A375 (cell line): ENCODE data around the gene DMTF1. TPM values are rescaled to one million over a fixed set of nuclear protein-coding genes. Genes with fewer than 3 reads are reported as not detected.

Source experiments
- small RNA-seq: library from RNA; depleted of rRNA; stranded (forward); fragments of <200 nt; gene quantifications from one replicate; pipeline ENCODE3, GENCODE V24; 2014
- total RNA-seq: library from RNA; depleted of rRNA; stranded (reverse); fragments of >200 nt; shearing (Covaris generic); gene quantifications from 2 replicates; pipeline ENCODE4 v1.2.3, GENCODE V29; 2014; rRNA removed

DMTF1 gene, protein sequence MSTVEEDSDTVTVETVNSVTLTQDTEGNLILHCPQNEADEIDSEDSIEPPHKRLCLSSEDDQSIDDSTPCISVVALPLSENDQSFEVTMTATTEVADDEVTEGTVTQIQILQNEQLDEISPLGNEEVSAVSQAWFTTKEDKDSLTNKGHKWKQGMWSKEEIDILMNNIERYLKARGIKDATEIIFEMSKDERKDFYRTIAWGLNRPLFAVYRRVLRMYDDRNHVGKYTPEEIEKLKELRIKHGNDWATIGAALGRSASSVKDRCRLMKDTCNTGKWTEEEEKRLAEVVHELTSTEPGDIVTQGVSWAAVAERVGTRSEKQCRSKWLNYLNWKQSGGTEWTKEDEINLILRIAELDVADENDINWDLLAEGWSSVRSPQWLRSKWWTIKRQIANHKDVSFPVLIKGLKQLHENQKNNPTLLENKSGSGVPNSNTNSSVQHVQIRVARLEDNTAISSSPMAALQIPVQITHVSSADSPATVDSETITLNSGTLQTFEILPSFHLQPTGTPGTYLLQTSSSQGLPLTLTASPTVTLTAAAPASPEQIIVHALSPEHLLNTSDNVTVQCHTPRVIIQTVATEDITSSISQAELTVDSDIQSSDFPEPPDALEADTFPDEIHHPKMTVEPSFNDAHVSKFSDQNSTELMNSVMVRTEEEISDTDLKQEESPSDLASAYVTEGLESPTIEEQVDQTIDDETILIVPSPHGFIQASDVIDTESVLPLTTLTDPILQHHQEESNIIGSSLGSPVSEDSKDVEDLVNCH
- 54.1 and 64.4 TPM in 2 replicates for total RNA-seq

DNA sequence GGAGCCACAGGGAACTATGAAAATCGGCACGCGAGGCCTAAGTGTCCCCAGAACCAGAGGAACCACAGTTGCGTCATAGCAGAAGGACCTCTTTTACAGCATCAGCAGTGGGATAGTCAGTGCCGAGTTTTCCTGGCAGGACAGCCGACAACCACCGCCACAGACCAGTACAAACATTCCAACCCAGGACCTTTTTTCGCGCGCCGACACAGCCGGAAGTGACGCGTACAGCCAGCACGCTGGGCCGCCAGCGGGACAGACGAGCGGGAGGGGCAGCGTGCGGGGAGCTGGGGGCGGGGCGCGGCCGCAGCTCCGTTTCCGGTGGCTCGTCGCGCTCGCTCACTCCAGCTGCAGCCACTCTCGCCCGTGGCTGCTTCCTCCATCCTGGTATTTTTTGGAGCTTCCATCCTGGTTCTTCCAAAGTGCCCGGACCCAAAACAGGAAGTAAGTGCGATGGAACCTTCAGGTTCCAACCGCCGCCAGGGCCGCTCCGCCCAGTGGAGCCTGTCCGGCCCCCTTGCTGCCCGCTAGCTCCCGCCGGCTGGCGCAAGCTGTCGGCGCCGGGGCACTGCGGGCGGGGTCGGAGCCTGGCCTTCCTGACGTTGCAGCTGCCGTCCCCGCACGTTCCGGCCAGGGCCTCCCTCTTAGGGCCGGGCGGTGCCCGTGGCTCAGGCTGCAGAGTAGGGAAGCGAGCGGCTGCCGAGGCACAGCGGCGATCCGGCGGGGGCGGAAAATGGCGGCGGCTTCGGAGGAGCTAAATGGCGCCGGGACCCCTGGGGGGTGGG, at the start of gene DMTF1:
DMTF1 (plus strand) TSS at position 342 of the 785 bp plus-strand sequence. CDS start 12,489 bp downstream, outside the sequence.

DNA sequence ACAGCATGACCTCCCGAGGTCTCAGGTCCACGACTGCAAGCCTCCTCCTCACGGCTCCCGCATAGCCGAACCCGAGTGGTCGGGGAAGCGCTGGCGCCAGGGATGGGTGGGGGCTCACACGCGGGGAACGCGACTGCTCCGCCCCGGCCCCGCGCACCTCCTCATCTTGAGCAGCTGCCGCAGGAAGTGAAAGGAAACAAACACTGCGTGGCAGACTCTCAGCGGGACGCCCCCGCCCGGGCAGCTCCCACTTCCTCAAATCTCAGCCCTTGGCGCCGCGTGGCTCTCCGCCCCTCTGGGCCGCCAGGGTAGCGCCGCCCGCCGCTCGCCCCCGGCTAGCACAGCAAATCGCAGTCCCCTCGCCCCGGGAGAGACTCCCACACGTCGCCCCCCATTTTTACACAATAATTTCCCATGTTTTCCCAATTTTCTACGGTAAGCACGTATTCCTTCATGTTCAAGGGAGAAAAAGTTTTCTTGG, 67.3 kb downstream of the DMTF1 start, which contains the start of gene TMEM243:
TMEM243 (minus strand) TSS at position 188 of the 481 bp plus-strand sequence. CDS start 229 bp downstream, outside the sequence.

Small RNA genes within 50 kb of the gene (small RNA-seq; reads per million reads assigned to genes)
- gene RF00019 (not detected), gene RF02271 (not detected)

Other genes starting within 250 kb of the DMTF1 start
- gene ELAPOR2, start 92.8 kb upstream of the DMTF1 start, total RNA-seq, result 17.3 and 25.4 TPM in 2 replicates
- gene TMEM243, start 67.3 kb downstream of the DMTF1 start, total RNA-seq, result 36.5 and 42.4 TPM in 2 replicates
- gene CROT, start 193.2 kb downstream of the DMTF1 start, total RNA-seq, result 4.5 and 5.7 TPM in 2 replicates